ENCODE measurements around the gene ABCA10.
A peak's percentile ranks its signal among the peaks of the same experiment; 100 is the strongest.

The ABCA10 gene

GRCh38 chr17:69154267-69154666, 74.4 kb downstream of the ABCA10 start:
- peak; percentile 3 for DNase-seq

GRCh38 chr17:69150333-69150732, 78.3 kb downstream of the ABCA10 start:
- DNase-seq: no peak

GRCh38 chr17:69147460-69147859, 81.2 kb downstream of the ABCA10 start:
- DNase-seq: no peak

- no peak for DNase-seq
Measured at GRCh38 chr17:69144331-69145255, 84.0 kb downstream of the ABCA10 start.

- DNase-seq: no peak
Measured at GRCh38 chr17:69143683-69144231, 84.9 kb downstream of the ABCA10 start.

GRCh38 chr17:69143151-69143550, 85.5 kb downstream of the ABCA10 start:
- DNase-seq: no peak

- no peak for DNase-seq
Measured at GRCh38 chr17:69142175-69142802, 86.3 kb downstream of the ABCA10 start.

- no peak for DNase-seq
Measured at GRCh38 chr17:69141431-69142174, 87.0 kb downstream of the ABCA10 start, which contains the start of gene ABCA6. ABCA6 (minus strand) TSS chr17:69141895; CDS start chr17:69140703, 1,192 bp downstream.

GRCh38 chr17:69134112-69134511, 94.5 kb downstream of the ABCA10 start:
- DNase-seq: no peak

GRCh38 chr17:69130627-69131296, 97.9 kb downstream of the ABCA10 start:
- no peak for DNase-seq

GRCh38 chr17:69123626-69124025, 105.0 kb downstream of the ABCA10 start:
- no peak for DNase-seq

- no peak for DNase-seq
Measured at GRCh38 chr17:69122065-69122464, 106.6 kb downstream of the ABCA10 start.

- peak; percentile 70 for DNase-seq
Measured at GRCh38 chr17:69117855-69118784, 110.5 kb downstream of the ABCA10 start.

- DNase-seq: no peak
Measured at GRCh38 chr17:69111794-69112193, 116.8 kb downstream of the ABCA10 start.

- no peak for DNase-seq
Measured at GRCh38 chr17:69105907-69106730, 122.5 kb downstream of the ABCA10 start.

GRCh38 chr17:69103557-69104233, 124.9 kb downstream of the ABCA10 start:
- no peak for DNase-seq

- peak; percentile 76 for DNase-seq
Measured at GRCh38 chr17:69098625-69099024, 130.0 kb downstream of the ABCA10 start.
